HepG2 (cell line): ENCODE measurements around the gene TBL2. TPM values are rescaled to one million over a fixed set of nuclear protein-coding genes. Genes with fewer than 3 reads are reported as not detected.

Source experiments
- GMEB2 ChIP-seq: IDR thresholded peaks from 2 replicates; pipeline ENCODE4 v1.6.1; 2016; ENCODE audit warnings: missing biosample characterization, missing genetic modification reagents, low read depth
- KIAA2018 ChIP-seq: sonication (generic); formaldehyde crosslinking; IDR thresholded peaks from 2 replicates; pipeline ENCODE4 v1.5.0; 2020; ENCODE audit warnings: mild to moderate bottlenecking, missing genetic modification reagents, borderline replicate concordance
- MIER3 ChIP-seq: IDR thresholded peaks from 2 replicates; pipeline ENCODE4 v1.6.1; 2016; ENCODE audit warnings: missing compliant biosample characterization, borderline replicate concordance
- PAF1 ChIP-seq: IDR thresholded peaks from 2 replicates; pipeline ENCODE4 v1.6.1; 2016; ENCODE audit warnings: missing genetic modification reagents, missing compliant biosample characterization
- RORA ChIP-seq: sonication (generic); formaldehyde crosslinking; IDR thresholded peaks from 2 replicates; pipeline ENCODE4 v1.5.0; 2020; ENCODE audit warnings: mild to moderate bottlenecking, missing genetic modification reagents, moderate library complexity
- SKI ChIP-seq: fragments of 450-650 bp; IDR thresholded peaks from one replicate; pipeline ENCODE4 v1.6.1; 2018; ENCODE audit warnings: mild to moderate bottlenecking; ENCODE audit not compliant: partially characterized antibody
- SSRP1 ChIP-seq: IDR thresholded peaks from 2 replicates; pipeline ENCODE4 v1.6.1; 2016; ENCODE audit warnings: control low read depth
- YY1 ChIP-seq: IDR thresholded peaks from 2 replicates; pipeline ENCODE4 v1.6.1; 2011; ENCODE audit warnings: low read length, low read depth, moderate library complexity, mild to moderate bottlenecking; ENCODE audit not compliant: insufficient read depth, insufficient replicate concordance
- ZBTB7B ChIP-seq: sonication (generic); formaldehyde crosslinking; IDR thresholded peaks from 2 replicates; pipeline ENCODE4 v1.4.0; 2020; ENCODE audit warnings: missing genetic modification reagents
- ZNF646 ChIP-seq: sonication (generic); formaldehyde crosslinking; IDR thresholded peaks from 2 replicates; pipeline ENCODE4 v1.9.0; 2021; ENCODE audit warnings: mild to moderate bottlenecking, missing genetic modification reagents
- polyA plus RNA-seq, 8 experiments: library from polyadenylated mRNA; depleted of rRNA in 3 of 8; stranded (reverse) in 7 of 8; unstranded in 1 of 8; fragments of >200 nt; fragmentation: Illumina TruSeq in 4 of 8; extraction: Trizol in 4 of 8; gene quantifications; 2 replicates each; pipeline versions ENCODE4 v1.2.1 to v1.2.3, GENCODE V29; 2011 to 2016; ENCODE audit warnings: low read depth in 4 of 8, missing spikeins in 1 of 8, mixed read lengths in 1 of 8; ENCODE audit not compliant: insufficient read depth in 1 of 8
- total RNA-seq, 5 experiments: library from RNA; depleted of rRNA; stranded (reverse); fragments of >200 nt; fragmentation: Illumina TruSeq; extraction: Trizol; gene quantifications; 2 replicates each; pipeline ENCODE4 v1.2.3, GENCODE V29; 2016; ENCODE audit warnings: low read depth in 1 of 5

TBL2 gene
- total and polyA plus RNA-seq, 2 of the 13 experiments (the other 11 are each of a cell fraction or from before 2014, with no cell fraction given), result 43.4 to 47.2 TPM

- TF ChIP-seq ZNF646 (CRISPR knock-in tag) (0 out of 2 replicates have a peak, but pooled peaks have one; percentile 28), SSRP1 (CRISPR knock-in tag) (peak; percentile 56; the same call in 1 of the 2 replicates), MIER3 (CRISPR knock-in tag) (no peak), PAF1 (CRISPR knock-in tag) (no peak), KIAA2018 (no peak), GMEB2 (CRISPR knock-in tag) (no peak), ZBTB7B (CRISPR knock-in tag) (peak; percentile 89), RORA (CRISPR knock-in tag) (no peak), YY1 (peak; percentile 70), SKI (no peak)
Observed at GRCh38 chr7:73557397-73558257, 20.8 kb downstream of the TBL2 start, which contains the start of gene BCL7B (continued).
